CD4-positive, CD25-positive, alpha-beta regulatory T cell (primary cell): ENCODE data around the gene LIN54. TPM values are rescaled to one million over a fixed set of nuclear protein-coding genes. Genes with fewer than 3 reads are reported as not detected.
"Not testable (repeated sequence)": the region's sequence is repeated elsewhere in the genome, so short reads cannot be mapped to it uniquely, and the experiment has no call there.

Experiments
- ATAC-seq, 2 donors: fragments of 150-1000 bp; cut with Tn5 transposase; one replicate each; pipeline ENCODE4 v1.10.0; 2021; ENCODE audit warnings: low read depth in 2 of 2, moderate number of reproducible peaks in 2 of 2, moderate library complexity in 1 of 2
- DNase-seq, 3 donors: peaks; one replicate each; pipeline versions ENCODE4 v3.0.0 to v3.0.0-alpha.2; 2012 to 2022; ENCODE audit warnings: mixed read lengths in 1 of 3
- H3K27ac ChIP-seq: one replicate; pipeline ENCODE4 v1.7.0; 2013; ENCODE audit warnings: mild to moderate bottlenecking, low read length; ENCODE audit not compliant: insufficient read depth, poor library complexity, severe bottlenecking
- H3K27me3 ChIP-seq: one replicate; pipeline ENCODE4 v1.7.0; 2013; ENCODE audit warnings: low read length; ENCODE audit not compliant: control insufficient read depth, insufficient read depth
- H3K36me3 ChIP-seq: one replicate; pipeline ENCODE4 v1.7.0; 2013; ENCODE audit warnings: mild to moderate bottlenecking, low read length, moderate library complexity; ENCODE audit not compliant: control insufficient read depth, insufficient read depth
- H3K4me1 ChIP-seq: 2 replicates; pipeline ENCODE4 v1.7.0; 2013; ENCODE audit warnings: mild to moderate bottlenecking, low read length; ENCODE audit not compliant: insufficient read depth, control insufficient read depth, poor library complexity, severe bottlenecking
- H3K4me3 ChIP-seq: one replicate; pipeline ENCODE4 v1.7.0; 2013; ENCODE audit warnings: low read depth, mild to moderate bottlenecking, low read length, moderate library complexity
- H3K9me3 ChIP-seq, 2 experiments: 1 replicate in 1 of 2; 2 replicates in 1 of 2; pipeline ENCODE4 v1.7.0; 2013; ENCODE audit warnings: low read length in 2 of 2, mild to moderate bottlenecking in 1 of 2, moderate library complexity in 1 of 2; ENCODE audit not compliant: control insufficient read depth in 2 of 2
- H3K27ac Mint-ChIP-seq, 3 donors: one replicate each; pipeline ENCODE4 v1.8.0; 2020 to 2022; ENCODE audit warnings: mild to moderate bottlenecking in 3 of 3, mixed read lengths in 3 of 3, moderate library complexity in 2 of 3
- H3K27me3 Mint-ChIP-seq: one replicate; pipeline ENCODE4 v1.8.0; 2022; ENCODE audit warnings: mild to moderate bottlenecking, mixed read lengths
- H3K36me3 Mint-ChIP-seq: one replicate; pipeline ENCODE4 v1.8.0; 2020; ENCODE audit warnings: mixed read lengths
- H3K4me1 Mint-ChIP-seq, 4 donors: one replicate each; pipeline ENCODE4 v1.8.0; 2020 to 2022; ENCODE audit warnings: mixed read lengths in 4 of 4, mild to moderate bottlenecking in 1 of 4
- H3K4me3 Mint-ChIP-seq, 4 donors: one replicate each; pipeline ENCODE4 v1.8.0; 2020 to 2022; ENCODE audit warnings: mild to moderate bottlenecking in 4 of 4, mixed read lengths in 4 of 4, moderate library complexity in 3 of 4
- H3K9me3 Mint-ChIP-seq, 7 donors: one replicate each; pipeline ENCODE4 v1.8.0; 2020 to 2022; ENCODE audit warnings: mixed read lengths in 7 of 7, mild to moderate bottlenecking in 3 of 7, moderate library complexity in 2 of 7
- polyA plus RNA-seq, 4 donors: library from polyadenylated mRNA; unstranded; fragments of 300-500 nt; fragmentation: Illumina TruSeq; gene quantifications; one replicate each; pipeline ENCODE4 v1.2.3, GENCODE V29; 2021
- total RNA-seq: library from RNA; stranded (reverse); gene quantifications from one replicate; pipeline ENCODE4 v1.2.3, GENCODE V29; 2022

The LIN54 gene
- total and polyA plus RNA-seq, 5 donors from 2014 or later = 9.3 to 13.5 (median 11.0) TPM

DNA sequence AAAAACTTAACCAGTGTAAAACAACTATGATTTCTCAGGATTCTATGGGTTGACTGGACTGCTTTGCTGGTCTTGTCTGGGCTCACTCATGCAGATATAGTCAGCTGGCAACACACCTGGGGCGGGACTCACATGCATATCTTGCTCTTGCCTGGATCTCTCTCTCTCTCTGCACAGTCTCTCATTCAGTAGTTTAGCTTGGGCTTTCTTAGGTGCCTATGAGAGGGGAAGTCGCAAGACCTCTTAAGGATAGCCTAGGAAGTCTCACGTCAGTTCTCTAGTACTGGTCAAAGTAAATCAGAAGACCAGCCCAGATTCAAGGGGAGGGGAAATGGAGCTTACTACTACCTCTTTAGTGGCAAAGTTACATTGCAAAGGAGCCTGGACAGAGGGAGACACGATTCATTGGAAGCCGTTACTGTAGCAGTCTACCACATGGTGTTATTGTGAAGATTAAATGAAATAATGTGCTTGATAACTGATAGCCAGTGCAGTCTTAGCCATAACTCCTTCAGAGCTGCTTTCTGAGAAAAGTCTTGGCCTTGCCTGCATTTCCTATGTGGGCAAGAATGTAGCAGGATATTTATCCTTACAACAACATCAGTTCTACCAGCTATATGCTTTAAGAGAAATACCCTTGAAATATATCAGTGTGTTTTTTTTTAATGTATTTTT, 26.5 kb upstream of the LIN54 start:
- Mint-ChIP-seq H3K9me3 (peaks cover 0 to 1% (median 0%) of the 10 kb centered on the region in 7 donors), H3K27ac (peak overlapping the region in 1 of 3 donors; percentile 43), H3K4me1 (peaks cover 18 to 54% (median 39%) of the 10 kb centered on the region in 4 donors), H3K36me3 (peaks cover 9% of the 10 kb centered on the region), H3K27me3 (no peaks in the 10 kb centered on the region), H3K4me3 (peak overlapping the region; percentile 92 to 100 (median 100))
- no peak for ATAC-seq
- H3K4me1 ChIP-seq = peaks cover 15% of the 10 kb centered on the region
- no peaks in the 10 kb centered on the region for H3K36me3 ChIP-seq
- DNase-seq = no peak
- H3K27me3 ChIP-seq = no peaks in the 10 kb centered on the region
- no peaks in the 10 kb centered on the region for H3K9me3 ChIP-seq
- H3K27ac ChIP-seq = no peak overlapping the region
- H3K4me3 ChIP-seq = peak overlapping the region; percentile 4

GRCh38 chr4:83034630-83035494, 24.2 kb upstream of the LIN54 start, which contains the start of gene COPS4:
TSS of gene COPS4 (plus strand) at chr4:83035183. CDS start at chr4:83035225, 42 bp downstream.
- Mint-ChIP-seq H3K9me3 (no peaks in the 10 kb centered on the region), H3K4me3 (peak within 1 kb of the TSS; percentile 92 to 100 (median 100))

GRCh38 chr4:83029688-83030087, 19.1 kb upstream of the LIN54 start:
- Histone ChIP-seq H3K9me3 (peaks cover 0 to 2% of the 10 kb centered on the region in 2 experiments), H3K4me1 (no peaks in the 10 kb centered on the region), H3K36me3 (no peaks in the 10 kb centered on the region), H3K27me3 (peaks cover 12% of the 10 kb centered on the region), H3K27ac (no peak overlapping the region), H3K4me3 (no peak overlapping the region)
- H3K4me1 Mint-ChIP-seq = peaks cover 0 to 4% (median 3%) of the 10 kb centered on the region in 4 donors
- H3K4me3 Mint-ChIP-seq = peak overlapping the region in 1 of 4 donors; percentile 0
- peaks cover 0 to 7% (median 2%) of the 10 kb centered on the region in 7 donors for H3K9me3 Mint-ChIP-seq
- H3K27ac Mint-ChIP-seq = no peak overlapping the region
- H3K36me3 Mint-ChIP-seq = no peaks in the 10 kb centered on the region
- no peak for ATAC-seq
- DNase-seq = no peak
- peaks cover 14% of the 10 kb centered on the region for H3K27me3 Mint-ChIP-seq

More at GRCh38 chr4:83034630-83035494, 24.2 kb upstream of the LIN54 start, which contains the start of gene COPS4:
- ATAC-seq = peak; percentile 97 to 99
- peak within 1 kb of the TSS; percentile 89 for H3K27ac ChIP-seq
- peak within 1 kb of the TSS; percentile 88 for H3K4me3 ChIP-seq
- no peaks in the 10 kb centered on the region for H3K9me3 ChIP-seq
- Mint-ChIP-seq H3K4me1 (peaks cover 14 to 45% (median 30%) of the 10 kb centered on the region in 4 donors), H3K36me3 (peaks cover under 1% of the 10 kb centered on the region), H3K27me3 (no peaks in the 10 kb centered on the region), H3K27ac (peak within 1 kb of the TSS; percentile 95 to 98 (median 98))
- peak; percentile 93 to 100 (median 96) for DNase-seq
- H3K27me3 ChIP-seq = peaks cover 2% of the 10 kb centered on the region
- H3K4me1 ChIP-seq = peaks cover 15% of the 10 kb centered on the region
- H3K36me3 ChIP-seq = no peaks in the 10 kb centered on the region

DNA sequence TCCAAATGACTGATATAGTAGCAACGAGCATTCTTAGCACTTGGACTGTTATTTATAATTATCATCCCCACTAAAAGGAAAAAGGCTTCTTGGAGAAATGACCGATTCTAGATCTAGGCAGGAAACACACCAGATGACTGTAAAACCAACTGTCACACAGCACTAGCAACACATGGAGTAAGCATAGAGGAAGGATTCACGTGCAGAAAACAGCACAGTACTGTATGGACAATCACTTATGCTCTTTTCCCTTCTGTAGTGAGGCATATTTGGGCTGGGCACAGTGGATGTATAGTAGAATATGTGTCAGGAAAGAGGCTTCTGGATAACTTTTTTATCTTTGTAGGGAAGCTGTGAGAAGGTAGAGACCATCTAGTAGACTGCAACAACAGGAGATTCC, 18.4 kb upstream of the LIN54 start:
- H3K4me3 Mint-ChIP-seq = peak overlapping the region in 1 of 4 donors; percentile 0
- no peak for ATAC-seq
- no peak overlapping the region for H3K27ac Mint-ChIP-seq

DNA sequence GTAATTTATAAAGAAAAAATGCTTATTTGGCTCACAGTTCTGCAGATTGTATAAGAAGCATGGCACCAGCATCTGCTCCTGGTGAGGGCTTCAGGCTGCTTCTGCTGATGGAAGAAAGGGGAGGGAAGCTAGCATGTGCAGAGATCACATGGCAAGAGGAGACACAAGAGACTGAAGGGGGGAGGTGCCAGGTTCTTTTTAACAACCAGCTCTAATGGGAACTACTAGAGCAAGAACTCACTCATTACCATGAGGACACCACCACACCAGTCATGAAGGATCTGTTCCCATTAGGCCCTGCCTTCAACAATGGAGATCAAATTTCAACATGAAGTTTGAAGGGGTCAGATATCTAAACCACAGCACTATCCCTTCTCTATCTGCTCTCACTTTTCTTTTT, 14.9 kb upstream of the LIN54 start:
- Mint-ChIP-seq H3K9me3 (peaks cover 0 to 11% (median 2%) of the 10 kb centered on the region in 7 donors), H3K27me3 (peaks cover 20% of the 10 kb centered on the region), H3K4me1 (no peaks in the 10 kb centered on the region), H3K27ac (no peak overlapping the region), H3K36me3 (no peaks in the 10 kb centered on the region), H3K4me3 (no peak overlapping the region)
- Histone ChIP-seq H3K27me3 (peaks cover 14% of the 10 kb centered on the region), H3K4me1 (no peaks in the 10 kb centered on the region), H3K9me3 (peaks cover 0 to 5% of the 10 kb centered on the region in 2 experiments), H3K36me3 (no peaks in the 10 kb centered on the region), H3K4me3 (no peak overlapping the region), H3K27ac (no peak overlapping the region)
- ATAC-seq (no peak), DNase-seq (no peak)

More for the DNA sequence above, 18.4 kb upstream of the LIN54 start:
- DNase-seq = no peak
- Histone ChIP-seq H3K27me3 (peaks cover 14% of the 10 kb centered on the region), H3K36me3 (no peaks in the 10 kb centered on the region), H3K9me3 (peaks cover 0 to 3% of the 10 kb centered on the region in 2 experiments), H3K27ac (no peak overlapping the region), H3K4me3 (no peak overlapping the region), H3K4me1 (no peaks in the 10 kb centered on the region)
- Mint-ChIP-seq H3K27me3 (peaks cover 14% of the 10 kb centered on the region), H3K36me3 (no peaks in the 10 kb centered on the region), H3K4me1 (no peaks in the 10 kb centered on the region), H3K9me3 (peaks cover 0 to 11% (median 2%) of the 10 kb centered on the region in 7 donors)

- Mint-ChIP-seq H3K4me3 (no peak overlapping the region), H3K9me3 (peaks cover 0 to 11% (median 2%) of the 10 kb centered on the region in 7 donors), H3K27me3 (peaks cover 20% of the 10 kb centered on the region), H3K36me3 (no peaks in the 10 kb centered on the region), H3K27ac (no peak overlapping the region), H3K4me1 (peaks cover 0 to 6% (median 0%) of the 10 kb centered on the region in 4 donors)
- H3K27me3 ChIP-seq = peaks cover 7% of the 10 kb centered on the region
- H3K4me1 ChIP-seq = no peaks in the 10 kb centered on the region
- H3K9me3 ChIP-seq = peaks cover 0 to 5% of the 10 kb centered on the region in 2 experiments
- H3K36me3 ChIP-seq = no peaks in the 10 kb centered on the region
- H3K4me3 ChIP-seq = no peak overlapping the region
- no peak for ATAC-seq
- no peak overlapping the region for H3K27ac ChIP-seq
- DNase-seq = no peak
Measured at GRCh38 chr4:83024233-83024632, 13.6 kb upstream of the LIN54 start.

GRCh38 chr4:83023599-83023998, 13.0 kb upstream of the LIN54 start:
- Mint-ChIP-seq H3K27me3 (peaks cover 20% of the 10 kb centered on the region), H3K9me3 (peaks cover 0 to 11% (median 2%) of the 10 kb centered on the region in 7 donors)
- not testable (repeated sequence) for DNase-seq, H3K27ac ChIP-seq, ATAC-seq, H3K4me3 Mint-ChIP-seq, H3K36me3 ChIP-seq, H3K27me3 ChIP-seq, H3K4me3 ChIP-seq, H3K4me1 Mint-ChIP-seq, H3K9me3 ChIP-seq, H3K4me1 ChIP-seq, H3K36me3 Mint-ChIP-seq, H3K27ac Mint-ChIP-seq
